GM10248 (cell line): ENCODE results near the gene AP3S2.

Experiments
- CTCF ChIA-PET: fragments of 300-600 bp; sonication (Branson Sonifier 250); formaldehyde crosslinking; extraction: SDS; loops from one replicate; lab custom pipeline; 2021; ENCODE audit warnings: antibody characterized with exemption; lab: Yijun Ruan, JAX
- POLR2A ChIA-PET: fragments of 350-650 bp; sonication (Branson Sonifier 250); formaldehyde crosslinking; extraction: SDS; loops from one replicate; lab custom pipeline; 2020; ENCODE audit warnings: antibody characterized with exemption; lab: Yijun Ruan, JAX
- DNase-seq: peaks from one replicate; pipeline ENCODE4 v3.0.0; 2012; ENCODE audit errors: extremely low spot score
- TF ChIP-seq, protein P1 (sequence below): IDR thresholded peaks from 2 replicates; pipeline ENCODE4 v1.5.1; 2012; ENCODE audit warnings: mild to moderate bottlenecking, low read depth; ENCODE audit errors: extremely low read depth, missing control alignments, control extremely low read depth

The AP3S2 gene

DNA sequence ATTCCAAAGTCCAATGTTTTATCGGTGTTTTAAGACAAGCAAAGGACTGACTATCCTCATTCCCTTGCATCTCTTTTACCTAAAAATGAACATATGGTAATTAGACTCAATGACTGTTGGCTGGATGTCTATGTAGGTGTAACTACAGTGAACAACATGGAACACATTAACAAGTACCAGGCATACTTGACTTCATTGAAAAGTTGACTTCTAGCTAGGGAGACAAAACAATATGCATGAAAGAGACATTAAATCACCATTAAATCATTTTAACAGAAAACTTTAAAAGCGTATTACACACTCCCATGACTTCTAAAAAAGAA is 44.9 kb downstream of the AP3S2 start:
- no peak for DNase-seq
- POLR2A ChIA-PET, result no interaction called here
- TF ChIP-seq, protein P1, sequence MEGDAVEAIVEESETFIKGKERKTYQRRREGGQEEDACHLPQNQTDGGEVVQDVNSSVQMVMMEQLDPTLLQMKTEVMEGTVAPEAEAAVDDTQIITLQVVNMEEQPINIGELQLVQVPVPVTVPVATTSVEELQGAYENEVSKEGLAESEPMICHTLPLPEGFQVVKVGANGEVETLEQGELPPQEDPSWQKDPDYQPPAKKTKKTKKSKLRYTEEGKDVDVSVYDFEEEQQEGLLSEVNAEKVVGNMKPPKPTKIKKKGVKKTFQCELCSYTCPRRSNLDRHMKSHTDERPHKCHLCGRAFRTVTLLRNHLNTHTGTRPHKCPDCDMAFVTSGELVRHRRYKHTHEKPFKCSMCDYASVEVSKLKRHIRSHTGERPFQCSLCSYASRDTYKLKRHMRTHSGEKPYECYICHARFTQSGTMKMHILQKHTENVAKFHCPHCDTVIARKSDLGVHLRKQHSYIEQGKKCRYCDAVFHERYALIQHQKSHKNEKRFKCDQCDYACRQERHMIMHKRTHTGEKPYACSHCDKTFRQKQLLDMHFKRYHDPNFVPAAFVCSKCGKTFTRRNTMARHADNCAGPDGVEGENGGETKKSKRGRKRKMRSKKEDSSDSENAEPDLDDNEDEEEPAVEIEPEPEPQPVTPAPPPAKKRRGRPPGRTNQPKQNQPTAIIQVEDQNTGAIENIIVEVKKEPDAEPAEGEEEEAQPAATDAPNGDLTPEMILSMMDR, result no peak
- CTCF ChIA-PET, result interaction anchor here (1.0 to 4.8 kb wide), 4 partner anchors 10 to 88 kb away, joined by 3 to 20 read pairs (median 5); no protein-coding TSS in a partner anchor

DNA sequence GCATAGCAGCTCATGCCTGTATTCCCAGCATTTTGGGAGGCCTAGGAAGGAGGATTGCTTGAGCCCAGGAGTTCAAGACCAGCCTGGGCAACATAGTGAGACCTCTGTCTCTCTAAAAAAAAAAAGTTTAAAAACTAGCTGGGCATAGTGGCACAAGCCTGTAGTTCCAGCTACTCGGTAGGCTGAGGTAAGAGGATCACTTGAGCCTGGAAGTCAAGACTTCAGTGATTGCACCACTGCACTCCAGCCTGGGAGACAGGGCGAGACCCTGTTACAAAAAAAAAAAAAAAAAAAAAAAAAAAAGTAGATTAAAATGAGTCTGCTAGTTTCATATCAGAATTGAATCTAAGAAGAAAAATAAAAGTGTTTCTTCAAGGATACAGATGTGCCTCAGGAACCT is 46.7 kb downstream of the AP3S2 start:
- ChIA-PET POLR2A (interaction anchor here (0.7 kb wide), 1 partner anchor 229 kb away, joined by 8 read pairs; no protein-coding TSS in a partner anchor), CTCF (interaction anchor here (0.9 to 4.8 kb wide), 2 partner anchors 28 to 87 kb away, joined by 4 to 20 read pairs; no protein-coding TSS in a partner anchor)
- no peak for DNase-seq

DNA sequence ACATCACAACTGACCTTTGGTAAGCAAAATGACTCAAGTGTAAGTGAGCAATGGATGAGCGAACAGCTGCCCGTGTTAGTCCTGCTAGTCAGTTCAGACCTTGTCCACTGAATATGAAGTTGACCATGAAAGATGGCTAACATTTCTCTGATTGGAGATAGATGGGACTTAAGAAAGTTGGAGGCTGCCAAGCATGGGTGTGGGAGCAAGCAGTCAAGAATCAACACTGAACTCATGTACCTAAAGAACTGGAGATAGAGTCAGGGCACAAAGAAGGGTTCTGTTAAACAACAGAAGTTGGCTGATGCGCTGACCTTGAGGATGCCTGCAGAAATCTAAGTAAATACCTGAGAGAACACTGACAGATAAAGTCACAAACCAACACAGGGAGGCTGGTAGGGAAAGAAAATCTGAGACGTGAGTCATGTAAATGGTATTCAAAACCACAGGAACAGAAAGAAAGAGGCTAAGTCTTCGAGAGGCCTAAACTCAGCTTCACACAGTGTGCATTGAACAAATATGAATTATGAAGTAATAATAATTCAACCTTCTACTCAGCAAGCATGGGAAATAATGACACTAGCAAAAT is 48.4 kb downstream of the AP3S2 start:
- ChIA-PET CTCF (interaction anchor here (0.7 to 4.8 kb wide), 3 partner anchors 30 to 447 kb away, joined by 3 to 20 read pairs (median 3); no protein-coding TSS in a partner anchor), POLR2A (no interaction called here)
- TF ChIP-seq, protein P1, result no peak
- DNase-seq, result no peak

More for the DNA sequence above, 46.7 kb downstream of the AP3S2 start:
- TF ChIP-seq, protein P1, result no peak

DNA sequence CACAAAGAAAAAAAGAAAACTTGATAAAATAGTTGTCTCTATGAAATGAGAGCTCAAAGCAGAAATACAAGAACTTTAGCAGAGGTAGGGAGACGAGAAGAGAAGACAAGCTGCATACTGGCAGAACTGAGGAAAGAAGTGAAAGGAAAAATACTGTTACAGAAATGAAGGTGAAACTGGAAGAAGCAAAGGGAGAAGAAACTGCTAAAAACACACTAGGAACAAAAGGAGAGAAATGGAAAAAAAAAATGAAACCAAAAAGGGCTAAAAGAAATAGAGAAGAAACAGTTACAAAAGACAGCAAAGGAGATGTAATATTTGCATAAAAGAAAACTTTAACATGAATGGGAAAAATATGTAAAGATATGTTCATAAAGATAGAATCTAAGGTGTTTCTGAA is 51.8 kb downstream of the AP3S2 start:
- POLR2A ChIA-PET, result no interaction called here
- TF ChIP-seq, protein P1, result no peak
- CTCF ChIA-PET, result interaction anchor here (1.0 to 1.4 kb wide), 3 partner anchors 9 to 102 kb away, joined by 3 to 4 read pairs (median 3); no protein-coding TSS in a partner anchor
- DNase-seq, result no peak

DNA sequence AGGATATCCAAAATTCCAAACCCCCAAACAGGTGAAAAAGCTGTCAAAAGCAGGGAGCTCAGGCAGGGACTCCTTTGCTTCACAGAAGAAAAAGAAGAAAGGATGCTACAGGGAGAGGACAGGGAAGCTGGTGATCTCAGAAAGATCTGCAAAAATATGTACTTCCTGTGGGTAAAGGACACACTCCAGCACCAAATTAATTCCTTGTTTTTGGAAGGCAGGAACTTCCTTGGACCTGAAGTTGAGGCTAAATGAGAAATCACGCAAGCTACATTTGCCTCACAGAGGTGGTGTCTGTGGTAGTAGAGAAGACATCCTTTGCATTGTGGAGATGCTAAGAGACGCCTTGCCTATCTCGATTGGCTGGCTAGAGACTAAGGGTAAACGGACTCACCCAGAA is 52.5 kb downstream of the AP3S2 start:
- TF ChIP-seq, protein P1, result no peak
- CTCF ChIA-PET, result interaction anchor here (1.0 to 1.4 kb wide), 3 partner anchors 10 to 101 kb away, joined by 3 to 4 read pairs (median 3); no protein-coding TSS in a partner anchor
- POLR2A ChIA-PET, result no interaction called here
- no peak for DNase-seq

DNA sequence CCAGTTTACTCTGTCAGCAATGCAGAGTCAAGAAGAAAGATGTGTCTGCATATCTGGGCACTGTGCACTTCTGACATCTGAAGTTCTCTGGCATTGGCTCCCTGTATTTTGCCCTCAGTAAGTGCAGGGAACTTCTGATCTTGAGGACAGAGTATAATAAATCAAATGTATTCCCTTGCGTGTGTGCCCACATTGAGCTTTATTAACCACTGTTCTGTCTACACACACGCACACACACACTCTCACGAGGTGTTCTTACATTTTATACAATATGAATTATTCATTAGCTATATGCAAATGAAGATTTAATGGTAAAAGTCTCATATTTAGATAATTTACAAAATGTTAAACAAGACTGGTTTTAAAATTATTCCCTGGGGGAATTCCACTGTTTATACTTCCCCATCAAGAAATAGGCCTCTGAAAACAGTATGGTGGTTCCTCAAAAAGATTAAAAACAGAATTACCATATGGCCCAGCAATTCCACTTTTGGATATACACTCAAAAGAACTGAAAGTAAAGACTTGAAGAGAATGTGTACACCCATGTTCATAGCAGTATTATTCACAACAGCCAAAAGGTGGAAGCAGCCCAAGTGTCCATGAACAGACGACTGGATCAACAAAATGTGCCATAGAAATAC is 54.5 kb downstream of the AP3S2 start:
- ChIA-PET POLR2A (no interaction called here), CTCF (interaction anchor here (1.1 to 2.3 kb wide), 5 partner anchors 9 to 99 kb away, joined by 3 to 12 read pairs (median 4); no protein-coding TSS in a partner anchor)
- TF ChIP-seq, protein P1, result no peak
- no peak for DNase-seq
